T-cell (primary cell): ENCODE data around the gene EFNB1. TPM values are rescaled to one million over a fixed set of nuclear protein-coding genes. Genes with fewer than 3 reads are reported as not detected.

Source experiments
- ATAC-seq, 4 experiments: fragments of 200-7000 bp in 3 of 4; fragments of 150-1000 bp in 1 of 4; cut with Tn5 transposase; replicated peaks in 1 of 4; 1 replicate in 3 of 4; 2 replicates in 1 of 4; pipeline ENCODE4 v1.10.0; 2021; ENCODE audit warnings: moderate library complexity in 3 of 4, mild to moderate bottlenecking in 2 of 4, moderate number of reproducible peaks in 1 of 4
- CTCF ChIA-PET, 2 donors: fragments of 300-600 bp; sonication (Branson Sonifier 250); formaldehyde crosslinking; loops; one replicate each; lab custom pipeline; 2022; ENCODE audit warnings: antibody characterized with exemption in 2 of 2; lab: Charles Lee
- POLR2A ChIA-PET, 2 donors: fragments of 300-600 bp; sonication (Branson Sonifier 250); formaldehyde crosslinking; loops; one replicate each; lab custom pipeline; 2022; ENCODE audit warnings: antibody characterized with exemption in 2 of 2; lab: Charles Lee
- DNase-seq, 35 experiments: peaks; one replicate each; pipeline versions ENCODE4 v3.0.0 to v3.0.0-alpha.2; 2013 to 2023
- H3K27ac ChIP-seq: one replicate; pipeline ENCODE4 v1.5.1; 2013; ENCODE audit warnings: low read length
- H3K27me3 ChIP-seq, 2 experiments: replicated peaks in 1 of 2; 1 replicate in 1 of 2; 2 replicates in 1 of 2; pipeline versions ENCODE4 v1.6.1 to v1.7.0; 2013; ENCODE audit warnings: low read length in 1 of 2, mixed read lengths in 1 of 2; ENCODE audit not compliant: control insufficient read depth in 2 of 2, insufficient read depth in 2 of 2; ENCODE audit errors: extremely low read depth in 1 of 2
- H3K36me3 ChIP-seq, 2 donors: 1 replicate in 1 of 2; 2 replicates in 1 of 2; pipeline versions ENCODE4 v1.6.1 to v1.7.0; 2013; ENCODE audit warnings: low read length in 1 of 2; ENCODE audit not compliant: control insufficient read depth in 2 of 2, insufficient read depth in 1 of 2; ENCODE audit errors: extremely low read depth in 1 of 2
- H3K4me1 ChIP-seq, 2 experiments: 1 replicate in 1 of 2; 2 replicates in 1 of 2; pipeline versions ENCODE4 v1.6.1 to v1.7.0; 2013; ENCODE audit warnings: low read length in 2 of 2, mixed read lengths in 1 of 2; ENCODE audit not compliant: insufficient read depth in 2 of 2, control insufficient read depth in 1 of 2; ENCODE audit errors: extremely low read depth in 1 of 2
- H3K4me3 ChIP-seq, 2 donors: 1 replicate in 1 of 2; 2 replicates in 1 of 2; pipeline versions ENCODE4 v1.5.1 to v1.7.0; 2013; ENCODE audit warnings: mild to moderate bottlenecking in 2 of 2, low read length in 1 of 2, moderate library complexity in 1 of 2; ENCODE audit not compliant: control insufficient read depth in 1 of 2; ENCODE audit errors: extremely low read depth in 1 of 2
- H3K9me3 ChIP-seq: 2 replicates; pipeline ENCODE4 v1.7.0; 2013
- H3K27ac Mint-ChIP-seq, 2 donors: one replicate each; pipeline ENCODE4 v1.8.0; 2020 to 2021; ENCODE audit warnings: mild to moderate bottlenecking in 2 of 2, mixed read lengths in 2 of 2
- H3K27me3 Mint-ChIP-seq, 2 donors: one replicate each; pipeline ENCODE4 v1.8.0; 2021 to 2022; ENCODE audit warnings: mixed read lengths in 2 of 2
- H3K36me3 Mint-ChIP-seq: one replicate; pipeline ENCODE4 v1.8.0; 2021; ENCODE audit warnings: mixed read lengths
- H3K4me1 Mint-ChIP-seq, 3 donors: one replicate each; pipeline ENCODE4 v1.8.0; 2020 to 2022; ENCODE audit warnings: mixed read lengths in 3 of 3, mild to moderate bottlenecking in 1 of 3
- H3K4me3 Mint-ChIP-seq, 3 donors: one replicate each; pipeline ENCODE4 v1.8.0; 2020 to 2022; ENCODE audit warnings: mild to moderate bottlenecking in 3 of 3, mixed read lengths in 3 of 3, moderate library complexity in 3 of 3
- H3K9me3 Mint-ChIP-seq, 3 donors: one replicate each; pipeline ENCODE4 v1.8.0; 2020 to 2022; ENCODE audit warnings: mixed read lengths in 3 of 3
- WGBS: methylation state at CpG from one replicate; pipeline ENCODE4 v1.1.5; 2013; ENCODE audit warnings: missing lambda C conversion rate; ENCODE audit not compliant: insufficient coverage; 5-methylcytosine and 5-hydroxymethylcytosine counted together
- total RNA-seq, 35 experiments: library from RNA in 6 of 35; stranded (reverse) in 6 of 35; fragments of 120-200 nt in 1 of 35; gene quantifications; one replicate each; pipeline versions ENCODE4 v1.2.1 to v1.2.4 and lab custom pipeline; 2013 to 2026

The EFNB1 gene
- total RNA-seq, 5 donors from 2014 or later (not counting 1 experiment from before 2014, with no cell fraction given), result 3.9 to 7.8 (median 7.4) TPM

GRCh38 chrX:68881911-68882310, 53.1 kb downstream of the EFNB1 start:
- no peaks in the 10 kb centered on the region for H3K36me3 Mint-ChIP-seq
- Histone ChIP-seq H3K4me1 (no peaks in the 10 kb centered on the region), H3K9me3 (no peaks in the 10 kb centered on the region), H3K27ac (no peak overlapping the region), H3K36me3 (no peaks in the 10 kb centered on the region), H3K4me3 (no peak overlapping the region), H3K27me3 (no peaks in the 10 kb centered on the region)
- no peaks in the 10 kb centered on the region for H3K4me1 Mint-ChIP-seq
- POLR2A ChIA-PET, result no interaction called here
- H3K27me3 Mint-ChIP-seq, result peaks cover 0 to 1% of the 10 kb centered on the region in 2 donors
- H3K27ac Mint-ChIP-seq, result no peak overlapping the region
- H3K4me3 Mint-ChIP-seq, result no peak overlapping the region
- WGBS, result 83% methylated on average over 1 of the region's 5 CpGs
- no peak for ATAC-seq
- CTCF ChIA-PET, result no interaction called here
- DNase-seq, result no peak
- no peaks in the 10 kb centered on the region for H3K9me3 Mint-ChIP-seq

- no peak for ATAC-seq
- WGBS, result 83% methylated on average over 1 of the region's 2 CpGs
- CTCF ChIA-PET, result no interaction called here
- Mint-ChIP-seq H3K4me1 (no peaks in the 10 kb centered on the region), H3K27ac (no peak overlapping the region), H3K27me3 (peaks cover 0 to 1% of the 10 kb centered on the region in 2 donors), H3K9me3 (no peaks in the 10 kb centered on the region), H3K4me3 (no peak overlapping the region), H3K36me3 (no peaks in the 10 kb centered on the region)
- Histone ChIP-seq H3K36me3 (no peaks in the 10 kb centered on the region), H3K27ac (no peak overlapping the region), H3K9me3 (no peaks in the 10 kb centered on the region), H3K4me1 (no peaks in the 10 kb centered on the region), H3K4me3 (no peak overlapping the region), H3K27me3 (no peaks in the 10 kb centered on the region)
- no peak for DNase-seq
- POLR2A ChIA-PET, result no interaction called here
These were observed 55.0 kb downstream of the EFNB1 start for GRCh38 chrX:68883800-68884199.

GRCh38 chrX:68889249-68889648, 60.4 kb downstream of the EFNB1 start:
- Mint-ChIP-seq H3K4me1 (peaks cover 4 to 5% (median 4%) of the 10 kb centered on the region in 3 donors), H3K9me3 (no peaks in the 10 kb centered on the region), H3K27me3 (peaks cover 0 to 6% of the 10 kb centered on the region in 2 donors), H3K36me3 (no peaks in the 10 kb centered on the region), H3K27ac (no peak overlapping the region), H3K4me3 (no peak overlapping the region)
- Histone ChIP-seq H3K36me3 (no peaks in the 10 kb centered on the region), H3K9me3 (no peaks in the 10 kb centered on the region), H3K27ac (no peak overlapping the region), H3K4me3 (no peak overlapping the region), H3K27me3 (no peaks in the 10 kb centered on the region), H3K4me1 (no peaks in the 10 kb centered on the region)
- DNase-seq (no peak), ATAC-seq (peak in 1 of 4 experiments; percentile 42)
- ChIA-PET CTCF (no interaction called here), POLR2A (no interaction called here)
- WGBS, result no CpG with 5 or more reads among the region's 4 CpGs

Other genes with a start within 250 kb of the EFNB1 start
- under 1 TPM; 0.13 to 0.64 (median 0.25) TPM for gene STARD8, start 181.4 kb upstream of the EFNB1 start, total RNA-seq